ENCODE data around the gene KLF16. TPM values are rescaled to one million over a fixed set of nuclear protein-coding genes. Genes with fewer than 3 reads are reported as not detected.

The KLF16 gene
- total and polyA plus RNA-seq, 9 of the 15 experiments (the other 6 are each of a cell fraction or from before 2014, with no cell fraction given), result 0.04 to 60.4 (median 6.8) TPM

- TF ChIP-seq MXD1 (CRISPR knock-in tag; IDR thresholded peaks at IDR 0.05; ENCODE audit: borderline replicate concordance, poor library complexity, severe bottlenecking) (no peak), ATF1 (CRISPR knock-in tag; IDR thresholded peaks at IDR 0.05) (no peak), ATF1 (tag; IDR thresholded peaks at IDR 0.05) (peak; percentile 43; the same call in 1 of the 2 replicates), PRDM10 (IDR thresholded peaks at IDR 0.05; ENCODE audit: partially characterized antibody) (no peak), ZFP36 (IDR thresholded peaks at IDR 0.05; ENCODE audit: low read depth, low read length, partially characterized antibody) (no peak), ZFX (CRISPR knock-in tag; IDR thresholded peaks at IDR 0.05) (peak; percentile 81), ZBTB7A (IDR thresholded peaks at IDR 0.05; ENCODE audit: borderline replicate concordance, control insufficient read depth, low read depth, low read length) (peak; percentile 91), SMAD1 (IDR thresholded peaks at IDR 0.05; ENCODE audit: low read depth, low read length, partially characterized antibody) (no peak), ZBED1 (IDR thresholded peaks at IDR 0.05) (no peak), SOX6 (IDR thresholded peaks at IDR 0.05) (no peak), PCBP2 (IDR thresholded peaks at IDR 0.05; ENCODE audit: low read depth, low read length, poor library complexity, severe bottlenecking) (no peak), MECOM (CRISPR knock-in tag; IDR thresholded peaks at IDR 0.05) (no peak), C11orf30 (IDR thresholded peaks at IDR 0.05; ENCODE audit: low read depth) (no peak), ZNF217 (CRISPR knock-in tag; IDR thresholded peaks at IDR 0.05) (no peak), GTF2A2 (tag; IDR thresholded peaks at IDR 0.05) (no peak), KDM2B (CRISPR knock-in tag; IDR thresholded peaks at IDR 0.05) (no peak), FOSL1 (tag; conservative IDR thresholded peaks at IDR 0.05) (no peak)
- TF ChIP-seq, protein P1, sequence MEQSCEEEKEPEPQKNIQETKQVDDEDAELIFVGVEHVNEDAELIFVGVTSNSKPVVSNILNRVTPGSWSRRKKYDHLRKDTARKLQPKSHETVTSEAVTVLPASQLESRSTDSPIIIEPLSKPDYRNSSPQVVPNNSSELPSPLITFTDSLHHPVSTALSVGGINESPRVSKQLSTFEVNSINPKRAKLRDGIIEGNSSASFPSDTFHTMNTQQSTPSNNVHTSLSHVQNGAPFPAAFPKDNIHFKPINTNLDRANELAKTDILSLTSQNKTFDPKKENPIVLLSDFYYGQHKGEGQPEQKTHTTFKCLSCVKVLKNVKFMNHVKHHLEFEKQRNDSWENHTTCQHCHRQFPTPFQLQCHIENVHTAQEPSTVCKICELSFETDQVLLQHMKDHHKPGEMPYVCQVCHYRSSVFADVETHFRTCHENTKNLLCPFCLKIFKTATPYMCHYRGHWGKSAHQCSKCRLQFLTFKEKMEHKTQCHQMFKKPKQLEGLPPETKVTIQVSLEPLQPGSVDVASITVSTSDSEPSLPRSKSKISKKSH (CRISPR knock-in tag; IDR thresholded peaks at IDR 0.05), result no peak
- TF ChIP-seq, protein P2, sequence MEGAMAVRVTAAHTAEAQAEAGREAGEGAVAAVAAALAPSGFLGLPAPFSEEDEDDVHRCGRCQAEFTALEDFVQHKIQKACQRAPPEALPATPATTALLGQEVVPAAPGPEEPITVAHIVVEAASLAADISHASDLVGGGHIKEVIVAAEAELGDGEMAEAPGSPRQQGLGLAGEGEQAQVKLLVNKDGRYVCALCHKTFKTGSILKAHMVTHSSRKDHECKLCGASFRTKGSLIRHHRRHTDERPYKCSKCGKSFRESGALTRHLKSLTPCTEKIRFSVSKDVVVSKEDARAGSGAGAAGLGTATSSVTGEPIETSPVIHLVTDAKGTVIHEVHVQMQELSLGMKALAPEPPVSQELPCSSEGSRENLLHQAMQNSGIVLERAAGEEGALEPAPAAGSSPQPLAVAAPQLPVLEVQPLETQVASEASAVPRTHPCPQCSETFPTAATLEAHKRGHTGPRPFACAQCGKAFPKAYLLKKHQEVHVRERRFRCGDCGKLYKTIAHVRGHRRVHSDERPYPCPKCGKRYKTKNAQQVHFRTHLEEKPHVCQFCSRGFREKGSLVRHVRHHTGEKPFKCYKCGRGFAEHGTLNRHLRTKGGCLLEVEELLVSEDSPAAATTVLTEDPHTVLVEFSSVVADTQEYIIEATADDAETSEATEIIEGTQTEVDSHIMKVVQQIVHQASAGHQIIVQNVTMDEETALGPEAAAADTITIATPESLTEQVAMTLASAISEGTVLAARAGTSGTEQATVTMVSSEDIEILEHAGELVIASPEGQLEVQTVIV (CRISPR knock-in tag; IDR thresholded peaks at IDR 0.05; ENCODE audit: borderline replicate concordance), result no peak
Measured at GRCh38 chr19:1812426-1813191, 50.8 kb downstream of the KLF16 start (continued).
